Nephron (organoid): ENCODE data around the gene ENTPD8.
A peak's percentile ranks its signal among the peaks of the same experiment; 100 is the strongest.

ENCODE experiments used
- H3K27ac Mint-ChIP-seq, 3 experiments: 2 replicates each; pipeline ENCODE4 v1.8.0; 2020; ENCODE audit warnings: mixed read lengths in 3 of 3, mild to moderate bottlenecking in 2 of 3, moderate library complexity in 1 of 3
- H3K27me3 Mint-ChIP-seq: 2 replicates; pipeline ENCODE4 v1.8.0; 2021; ENCODE audit warnings: low read depth, mild to moderate bottlenecking, moderate library complexity, mixed read lengths
- H3K36me3 Mint-ChIP-seq: 2 replicates; pipeline ENCODE4 v1.8.0; 2020; ENCODE audit warnings: low read depth, mixed read lengths
- H3K4me1 Mint-ChIP-seq: 2 replicates; pipeline ENCODE4 v1.8.0; 2020; ENCODE audit warnings: mixed read lengths
- H3K4me3 Mint-ChIP-seq, 3 experiments: 2 replicates each; pipeline ENCODE4 v1.8.0; 2020; ENCODE audit warnings: mild to moderate bottlenecking in 3 of 3, mixed read lengths in 3 of 3, moderate library complexity in 2 of 3
- H3K9me3 Mint-ChIP-seq: 2 replicates; pipeline ENCODE4 v1.8.0; 2020; ENCODE audit warnings: mixed read lengths
- CTCF ChIP-seq, 3 experiments: fragments of 200-600 bp; sonication (generic); IDR thresholded peaks; one replicate each; pipeline ENCODE4 v1.5.0; 2021; ENCODE audit warnings: antibody characterized with exemption in 3 of 3; ENCODE audit not compliant: unreplicated experiment in 3 of 3

Gene ENTPD8

GRCh38 chr9:137444106-137444790, 3.1 kb upstream of the ENTPD8 start:
- no peaks in the 10 kb centered on the region for H3K36me3 Mint-ChIP-seq
- no peak overlapping the region for H3K4me3 Mint-ChIP-seq
- H3K27me3 Mint-ChIP-seq: peaks cover 5% of the 10 kb centered on the region
- peaks cover 24% of the 10 kb centered on the region for H3K4me1 Mint-ChIP-seq
- H3K9me3 Mint-ChIP-seq: peaks cover 2% of the 10 kb centered on the region
- no peak for TF ChIP-seq CTCF (IDR thresholded peaks at IDR 0.05; ENCODE audit: unreplicated experiment in 3 of 3)
- no peak overlapping the region for H3K27ac Mint-ChIP-seq

DNA sequence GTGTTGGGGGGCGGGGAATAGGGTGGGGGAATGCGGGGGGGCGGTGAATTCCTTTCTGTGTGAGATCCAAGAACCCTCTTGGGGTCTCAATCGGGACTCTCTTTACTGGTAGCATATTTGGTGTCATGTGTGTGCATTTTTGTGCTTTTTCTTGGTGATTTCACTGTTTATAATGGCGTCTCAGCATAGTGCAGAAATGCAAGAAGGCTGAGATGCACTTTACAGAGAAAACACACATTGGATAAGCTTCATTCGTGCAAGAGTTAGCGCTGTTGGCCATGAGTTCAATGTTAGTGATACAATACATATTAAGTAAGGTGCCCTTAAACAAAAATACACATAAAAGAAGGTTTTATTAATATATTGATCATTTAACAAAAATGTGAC, 771 bp upstream of the ENTPD8 start:
- Mint-ChIP-seq H3K4me1 (peaks cover 18% of the 10 kb centered on the region), H3K36me3 (no peaks in the 10 kb centered on the region), H3K9me3 (peaks cover 2% of the 10 kb centered on the region), H3K27me3 (peaks cover 9% of the 10 kb centered on the region), H3K4me3 (peak overlapping the region; percentile 71 to 76 (median 74)), H3K27ac (peak overlapping the region in 1 of 3 experiments; percentile 26)
- TF ChIP-seq CTCF (IDR thresholded peaks at IDR 0.05; ENCODE audit: unreplicated experiment in 3 of 3): no peak

GRCh38 chr9:137439158-137439714, 1.9 kb downstream of the ENTPD8 start:
- no peak overlapping the region for H3K27ac Mint-ChIP-seq
- H3K36me3 Mint-ChIP-seq: no peaks in the 10 kb centered on the region
- peak overlapping the region in 1 of 3 experiments; percentile 63 for H3K4me3 Mint-ChIP-seq
- peaks cover 2% of the 10 kb centered on the region for H3K9me3 Mint-ChIP-seq
- H3K27me3 Mint-ChIP-seq: peaks cover 9% of the 10 kb centered on the region
- no peak for TF ChIP-seq CTCF (IDR thresholded peaks at IDR 0.05; ENCODE audit: unreplicated experiment in 3 of 3)
- H3K4me1 Mint-ChIP-seq: peaks cover 5% of the 10 kb centered on the region

- peaks cover 5% of the 10 kb centered on the region for H3K4me1 Mint-ChIP-seq
- no peak overlapping the region for H3K27ac Mint-ChIP-seq
- H3K4me3 Mint-ChIP-seq: no peak overlapping the region
- no peaks in the 10 kb centered on the region for H3K36me3 Mint-ChIP-seq
- no peak for TF ChIP-seq CTCF (IDR thresholded peaks at IDR 0.05; ENCODE audit: unreplicated experiment in 3 of 3)
- peaks cover 2% of the 10 kb centered on the region for H3K9me3 Mint-ChIP-seq
- peaks cover 9% of the 10 kb centered on the region for H3K27me3 Mint-ChIP-seq
These were observed 2.5 kb downstream of the ENTPD8 start for GRCh38 chr9:137438591-137439157.

- Mint-ChIP-seq H3K27ac (no peak overlapping the region), H3K9me3 (no peaks in the 10 kb centered on the region), H3K36me3 (no peaks in the 10 kb centered on the region), H3K27me3 (peaks cover 9% of the 10 kb centered on the region), H3K4me3 (no peak overlapping the region), H3K4me1 (peaks cover 5% of the 10 kb centered on the region)
- no peak for TF ChIP-seq CTCF (IDR thresholded peaks at IDR 0.05; ENCODE audit: unreplicated experiment in 3 of 3)
These were observed 3.2 kb downstream of the ENTPD8 start for GRCh38 chr9:137437691-137438590.
